ENCODE results near the gene TACR2. TPM values are rescaled to one million over a fixed set of nuclear protein-coding genes. Genes with fewer than 3 reads are reported as not detected.

Gene TACR2
- total RNA-seq, result not detected in 2 replicates

DNA sequence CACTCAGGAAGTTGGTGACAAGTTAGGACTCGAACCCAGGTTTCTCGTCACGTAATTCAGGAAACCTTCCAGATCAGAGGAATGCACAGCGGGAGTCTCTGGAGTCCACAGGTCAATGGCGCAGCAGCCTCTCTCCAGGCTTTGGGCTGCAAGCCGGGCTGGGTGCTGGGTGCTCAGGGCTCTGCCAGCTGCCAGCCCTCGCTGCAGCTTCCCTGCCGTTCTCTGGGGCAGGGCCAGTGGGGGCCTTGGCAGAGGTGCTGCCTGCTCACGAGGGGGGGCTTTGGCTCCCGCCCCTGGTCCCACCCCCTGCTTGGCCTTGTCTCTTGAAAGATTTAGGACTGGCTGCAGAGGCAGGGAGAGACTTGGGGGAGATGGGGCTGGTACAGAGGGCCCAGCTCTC is at the start of gene TACR2:
Gene TACR2, minus strand, starts transcription at position 224 of the 400 bp plus-strand sequence. CDS start 595 bp downstream, outside the sequence.

GRCh38 chr10:69451209-69451783 is 34.6 kb upstream of the TACR2 start, which contains the start of gene TSPAN15:
TSS of gene TSPAN15 (plus strand) at chr10:69451465. CDS start at chr10:69451595, 130 bp downstream.

Other genes starting within 250 kb of the TACR2 start
- gene SUPV3L1, start 236.7 kb downstream of the TACR2 start, total RNA-seq, result 27.6 and 63.2 TPM in 2 replicates
- gene HKDC1, start 196.6 kb downstream of the TACR2 start, total RNA-seq, result 0.14 and 2.6 TPM in 2 replicates
- gene HK1, start 138.4 kb downstream of the TACR2 start, total RNA-seq, result 164 and 211 TPM in 2 replicates
- gene TSPAN15, start 34.5 kb upstream of the TACR2 start, total RNA-seq, result 13.5 and 17.1 TPM in 2 replicates
- not detected in 2 replicates for gene NEUROG3, start 156.5 kb upstream of the TACR2 start, total RNA-seq
- gene FAM241B, start 213.3 kb upstream of the TACR2 start, total RNA-seq, result not detected in 2 replicates

Data from placental pericyte (primary cell).